ENCODE results near the gene CITED4.

Gene CITED4

GRCh38 chr1:40851643-40852042 lies 10.5 kb downstream of the CITED4 start:
- DNase-seq = no peak

DNA sequence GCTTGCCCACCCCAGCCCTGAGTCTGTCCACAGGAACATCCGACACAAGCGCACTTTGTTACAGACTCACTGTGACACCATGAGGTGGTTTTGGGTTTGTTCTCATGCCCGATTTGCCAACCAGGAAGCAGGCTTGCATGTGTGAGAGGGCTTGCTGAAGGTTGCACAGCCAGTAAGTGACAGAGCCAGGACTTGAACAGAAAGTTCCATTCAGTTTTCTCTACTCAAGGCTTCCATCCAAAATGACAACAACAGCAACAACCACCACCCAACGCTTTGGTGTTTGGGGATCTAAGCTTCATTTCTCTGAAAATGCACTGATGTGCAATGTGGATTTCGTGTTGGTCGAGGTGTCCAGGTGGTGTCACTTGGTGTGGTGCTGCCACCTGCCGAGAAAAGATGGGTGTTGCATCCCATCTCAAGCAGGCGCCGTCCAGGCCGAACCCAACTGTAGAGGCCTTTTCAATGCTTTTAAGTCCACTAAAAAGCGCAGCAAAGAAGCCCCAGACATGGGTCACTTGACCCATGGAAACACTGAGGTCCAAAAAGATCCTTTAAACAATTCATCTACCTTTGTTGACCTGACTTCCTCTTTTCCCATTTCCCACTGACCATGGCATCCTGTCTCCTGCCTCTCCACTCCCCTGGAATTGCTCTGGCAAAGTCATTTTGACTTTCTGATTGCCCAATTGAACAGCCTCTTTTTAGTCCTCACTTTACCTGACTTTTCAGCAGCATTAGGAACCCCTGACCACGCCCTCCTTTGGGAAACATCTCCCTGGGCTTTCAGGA lies 12.2 kb downstream of the CITED4 start:
- peak; percentile 57 for DNase-seq

DNA sequence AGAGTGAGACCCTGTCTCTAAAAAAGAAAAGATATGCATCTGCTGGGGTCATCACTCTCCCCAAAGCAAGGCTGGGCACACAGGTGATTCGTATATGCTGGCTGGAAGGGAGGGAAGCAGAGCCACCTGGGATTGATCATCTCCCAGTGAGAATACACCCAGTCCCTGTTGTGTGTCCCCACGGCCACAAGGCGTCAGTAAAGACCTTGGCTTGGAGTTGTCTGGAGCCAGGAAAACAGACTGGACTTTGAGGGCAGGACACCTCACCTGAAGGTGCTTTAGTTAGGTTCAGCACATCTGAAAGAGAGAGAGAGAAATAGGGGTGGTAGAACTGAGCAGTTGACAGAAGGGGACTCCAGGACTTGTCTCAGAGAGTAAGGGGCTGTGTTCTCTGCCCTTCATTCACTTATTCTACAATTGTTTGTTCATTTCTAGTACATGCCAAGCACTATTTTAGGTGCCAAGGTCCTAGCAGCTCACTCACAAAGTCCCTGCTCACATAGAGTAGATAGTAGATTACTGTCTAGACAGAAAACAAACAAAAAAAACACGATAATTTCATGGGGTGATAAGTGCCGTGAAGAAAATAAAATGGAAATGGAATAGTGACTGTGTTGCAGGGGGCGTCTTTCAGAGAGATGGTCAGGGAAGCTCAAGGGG lies 13.5 kb downstream of the CITED4 start:
- peak; percentile 38 for DNase-seq

GRCh38 chr1:40847023-40847745 lies 15.0 kb downstream of the CITED4 start:
- peak; percentile 14 for DNase-seq

DNA sequence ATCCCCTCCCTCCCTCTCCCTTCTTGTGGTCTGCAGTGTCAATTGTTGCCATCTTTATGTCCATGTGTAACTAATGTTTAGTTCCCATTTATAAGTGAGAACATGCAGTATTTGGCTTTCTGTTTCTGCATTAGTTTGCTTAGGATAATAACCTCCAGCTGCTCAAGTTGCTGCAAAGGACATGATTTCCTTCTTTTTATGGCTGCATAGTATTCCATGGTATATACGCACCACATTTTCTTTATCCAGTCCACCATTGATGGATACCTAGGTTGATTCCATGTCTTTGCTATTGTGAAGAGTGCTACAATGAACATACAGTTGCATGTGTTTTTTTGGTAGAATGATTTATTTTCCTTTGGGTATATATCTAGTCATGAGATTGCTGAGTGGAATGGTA lies 16.3 kb downstream of the CITED4 start:
- DNase-seq = no peak

- DNase-seq = no peak
Observed at GRCh38 chr1:40844887-40845878, 17.0 kb downstream of the CITED4 start.

- DNase-seq = no peak
Observed at GRCh38 chr1:40844079-40844478, 18.1 kb downstream of the CITED4 start.

GRCh38 chr1:40842691-40843090 lies 19.5 kb downstream of the CITED4 start:
- no peak for DNase-seq

- DNase-seq = no peak
Observed at GRCh38 chr1:40842207-40842606, 20.0 kb downstream of the CITED4 start.

DNA sequence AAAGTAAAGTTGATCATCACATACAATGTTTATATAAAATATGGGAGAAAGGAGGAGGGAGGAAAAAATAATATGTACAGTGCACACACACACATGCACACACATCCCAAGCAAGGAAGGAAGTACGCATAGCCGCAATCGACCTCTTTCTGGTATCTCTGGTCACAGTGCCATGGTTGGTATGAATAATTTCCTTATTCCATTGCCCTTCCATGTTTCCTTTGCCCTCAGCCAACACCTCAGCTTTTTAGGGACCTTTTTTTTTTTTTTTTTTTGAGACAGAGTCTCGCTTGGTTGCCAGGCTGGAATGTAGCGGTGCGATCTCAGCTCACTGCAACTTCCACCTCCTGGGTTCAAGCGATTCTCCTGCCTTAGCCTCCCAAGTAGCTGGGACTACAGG lies 20.6 kb downstream of the CITED4 start:
- DNase-seq = no peak

- no peak for DNase-seq
Observed at GRCh38 chr1:40840526-40841323, 21.4 kb downstream of the CITED4 start.

GRCh38 chr1:40839943-40840335 lies 22.2 kb downstream of the CITED4 start:
- no peak for DNase-seq

DNA sequence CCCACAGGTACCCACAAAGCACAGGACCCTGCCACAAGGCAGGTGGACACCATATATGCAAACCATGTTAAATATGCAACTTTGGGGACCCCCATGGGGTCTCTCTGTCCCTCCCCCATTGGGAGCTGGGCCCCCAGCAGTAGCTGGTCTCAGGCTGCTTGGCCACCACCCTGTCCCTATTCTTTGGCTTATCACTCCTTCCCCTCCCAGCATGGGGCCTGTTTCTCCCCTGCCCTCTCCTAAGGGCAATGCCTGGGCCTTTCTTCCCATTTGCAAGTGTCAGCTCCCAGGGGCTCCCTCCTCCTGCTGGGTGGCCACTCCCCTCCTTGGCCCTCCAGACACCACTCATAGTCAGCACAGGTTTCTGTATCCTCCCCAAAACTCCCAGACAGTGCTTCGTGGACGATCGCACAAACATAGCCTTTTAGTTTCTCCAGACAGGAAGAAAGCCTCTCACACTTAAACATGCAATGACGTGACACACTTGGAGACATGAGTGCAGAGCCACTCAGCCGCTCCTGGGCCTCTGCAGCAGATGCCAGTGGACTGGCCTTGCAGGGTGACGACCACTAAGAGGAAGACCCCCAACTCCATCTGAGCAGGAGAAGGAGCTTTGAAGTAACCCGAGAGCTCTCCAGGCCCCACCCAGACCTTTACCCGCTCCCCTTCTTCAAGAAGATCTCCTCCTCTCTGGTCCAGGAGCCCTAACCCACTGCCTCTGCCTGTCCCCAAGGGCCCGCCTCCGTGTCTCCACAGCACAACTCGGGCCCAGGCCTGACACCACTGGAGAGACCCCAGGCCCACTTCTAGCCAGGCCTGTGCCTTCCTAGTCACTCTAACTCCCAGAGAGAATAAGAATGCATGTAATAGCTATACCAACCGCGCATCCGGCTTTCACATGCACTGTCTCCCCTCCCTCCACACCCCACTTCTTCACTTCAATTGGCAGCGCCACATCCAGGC lies 22.9 kb downstream of the CITED4 start:
- DNase-seq = no peak

- no peak for DNase-seq
Observed at GRCh38 chr1:40838045-40838979, 23.9 kb downstream of the CITED4 start.

GRCh38 chr1:40837601-40838000 lies 24.6 kb downstream of the CITED4 start:
- no peak for DNase-seq

DNA sequence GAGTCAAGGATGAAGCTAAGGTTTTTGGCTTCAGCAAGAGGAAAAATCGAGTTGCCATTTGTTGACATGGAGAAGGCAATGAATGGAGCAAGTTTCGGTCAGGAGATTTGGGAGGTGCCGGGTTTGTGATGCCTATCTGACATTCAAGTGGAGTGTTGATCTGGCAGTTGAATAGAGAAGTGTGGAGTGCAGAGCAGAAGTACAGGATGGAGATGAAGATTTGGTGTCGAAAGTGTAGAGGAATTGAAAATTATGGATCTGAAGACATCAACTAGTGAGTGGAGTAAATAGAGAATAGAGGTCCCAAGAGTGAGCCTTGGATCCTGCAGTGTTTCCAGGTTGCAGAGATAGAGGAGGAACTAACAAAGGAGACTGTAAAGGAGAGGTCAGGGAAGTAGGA lies 25.9 kb downstream of the CITED4 start:
- DNase-seq = no peak

- DNase-seq = no peak
Observed at GRCh38 chr1:40834968-40835545, 27.1 kb downstream of the CITED4 start.

- DNase-seq = no peak
Observed at GRCh38 chr1:40833979-40834378, 28.2 kb downstream of the CITED4 start.

Data from T1000 (cell line).